Neural cell (in vitro differentiated cells): ENCODE measurements around the gene KHDC1L. TPM values are rescaled to one million over a fixed set of nuclear protein-coding genes. Genes with fewer than 3 reads are reported as not detected.

Experiments used
- H2AFZ ChIP-seq: fragments of 200-600, 300-800 bp; sonication (generic), shearing (Covaris generic); 2 replicates; pipeline ENCODE4 v1.6.0; 2014; ENCODE audit warnings: low read depth, mild to moderate bottlenecking, antibody characterized with exemption, low read length, moderate library complexity
- H3F3A ChIP-seq: fragments of 200-600 bp; shearing (Covaris generic); 2 replicates; pipeline ENCODE4 v1.6.1; 2016; ENCODE audit warnings: mild to moderate bottlenecking, moderate library complexity, mixed read lengths, antibody characterized with exemption, low read length; ENCODE audit not compliant: insufficient read depth, poor library complexity, severe bottlenecking
- H3K27ac ChIP-seq: fragments of 200-600, 300-800 bp; sonication (generic), shearing (Covaris generic); 2 replicates; pipeline ENCODE4 v1.5.1; 2014; ENCODE audit warnings: mild to moderate bottlenecking, low read length, moderate library complexity
- H3K27me3 ChIP-seq: fragments of 300-800, 200-600 bp; sonication (generic), shearing (Covaris generic); 2 replicates; pipeline ENCODE4 v1.6.0; 2014; ENCODE audit warnings: mild to moderate bottlenecking, low read depth, low read length, moderate library complexity; ENCODE audit not compliant: insufficient read depth
- H3K36me3 ChIP-seq: fragments of 300-800, 200-600 bp; sonication (generic), shearing (Covaris generic); 2 replicates; pipeline ENCODE4 v1.5.1; 2014; ENCODE audit warnings: mild to moderate bottlenecking, antibody characterized with exemption, low read length, moderate library complexity; ENCODE audit not compliant: insufficient read depth
- H3K4me2 ChIP-seq: fragments of 300-800, 200-600 bp; sonication (generic), shearing (Covaris generic); 2 replicates; pipeline ENCODE4 v1.6.0; 2014; ENCODE audit warnings: mild to moderate bottlenecking, low read length
- H3K4me3 ChIP-seq: fragments of 300-800, 200-600 bp; sonication (generic), shearing (Covaris generic); 2 replicates; pipeline ENCODE4 v1.5.1; 2014; ENCODE audit warnings: mild to moderate bottlenecking, low read length, moderate library complexity
- H3K79me2 ChIP-seq: fragments of 200-600 bp; shearing (Covaris generic); replicated peaks from 2 replicates; pipeline ENCODE4 v1.6.0; 2014; ENCODE audit warnings: mild to moderate bottlenecking, low read length, moderate library complexity; ENCODE audit not compliant: insufficient read depth
- H3K9ac ChIP-seq: fragments of 300-800, 200-600 bp; sonication (generic), shearing (Covaris generic); 2 replicates; pipeline ENCODE4 v1.6.1; 2016; ENCODE audit warnings: mild to moderate bottlenecking, low read length, mixed read lengths
- H3K9me2 ChIP-seq: fragments of 200-600 bp; shearing (Covaris generic); 2 replicates; pipeline ENCODE4 v1.6.1; 2016; ENCODE audit warnings: mild to moderate bottlenecking, low read length, mixed read lengths; ENCODE audit not compliant: insufficient read depth
- H3K9me3 ChIP-seq: fragments of 200-600, 300-800 bp; sonication (generic), shearing (Covaris generic); 2 replicates; pipeline ENCODE4 v1.6.1; 2016; ENCODE audit warnings: mild to moderate bottlenecking, mixed run types, low read length, moderate library complexity, mixed read lengths
- H4K20me1 ChIP-seq: fragments of 200-600 bp; shearing (Covaris generic); 2 replicates; pipeline ENCODE4 v1.6.1; 2016; ENCODE audit warnings: mild to moderate bottlenecking, mixed run types; ENCODE audit not compliant: insufficient read depth
- EP300 ChIP-seq: fragments of 450-650 bp; conservative IDR thresholded peaks from 2 replicates; pipeline ENCODE4 v1.6.1; 2014; ENCODE audit warnings: antibody characterized with exemption, mild to moderate bottlenecking, moderate library complexity; ENCODE audit not compliant: poor library complexity, severe bottlenecking
- EZH2 ChIP-seq: fragments of 200-600, 300-800 bp; shearing (Covaris generic), sonication (generic); IDR thresholded peaks from 2 replicates; pipeline ENCODE4 v1.6.1; 2014; ENCODE audit warnings: antibody characterized with exemption, low read length, borderline replicate concordance, mild to moderate bottlenecking; ENCODE audit not compliant: insufficient read depth, poor library complexity, severe bottlenecking
- MXI1 ChIP-seq: fragments of 450-650 bp; conservative IDR thresholded peaks from 2 replicates; pipeline ENCODE4 v1.6.1; 2014; ENCODE audit warnings: antibody characterized with exemption, mild to moderate bottlenecking; ENCODE audit not compliant: poor library complexity, severe bottlenecking
- POLR2AphosphoS5 ChIP-seq: IDR thresholded peaks from 2 replicates; pipeline ENCODE4 v1.6.1; 2012
- RAD21 ChIP-seq: fragments of 450-650 bp; conservative IDR thresholded peaks from 2 replicates; pipeline ENCODE4 v1.6.1; 2014; ENCODE audit warnings: antibody characterized with exemption, mild to moderate bottlenecking, moderate library complexity
- SMC3 ChIP-seq: fragments of 450-650 bp; conservative IDR thresholded peaks from 2 replicates; pipeline ENCODE4 v1.6.1; 2014; ENCODE audit warnings: antibody characterized with exemption, mild to moderate bottlenecking, moderate library complexity; ENCODE audit not compliant: poor library complexity
- TAF1 ChIP-seq: IDR thresholded peaks from 2 replicates; pipeline ENCODE4 v1.6.1; 2012; ENCODE audit warnings: low read depth
- polyA plus RNA-seq: library from polyadenylated mRNA; depleted of rRNA; stranded (reverse); fragments of >200 nt; gene quantifications from 2 replicates; pipeline ENCODE4 v1.2.3, GENCODE V29; 2014
- TF ChIP-seq, protein P1 (sequence below): IDR thresholded peaks from 2 replicates; pipeline ENCODE4 v1.6.1; 2012; ENCODE audit warnings: borderline replicate concordance
- TF ChIP-seq, protein P2 (sequence below): fragments of 450-650 bp; IDR thresholded peaks from 2 replicates; pipeline ENCODE4 v1.5.1; 2014; ENCODE audit warnings: antibody characterized with exemption, mild to moderate bottlenecking, moderate library complexity; ENCODE audit not compliant: poor library complexity, severe bottlenecking

KHDC1L gene
- polyA plus RNA-seq, 1 donor from 2014 or later, result not detected

DNA sequence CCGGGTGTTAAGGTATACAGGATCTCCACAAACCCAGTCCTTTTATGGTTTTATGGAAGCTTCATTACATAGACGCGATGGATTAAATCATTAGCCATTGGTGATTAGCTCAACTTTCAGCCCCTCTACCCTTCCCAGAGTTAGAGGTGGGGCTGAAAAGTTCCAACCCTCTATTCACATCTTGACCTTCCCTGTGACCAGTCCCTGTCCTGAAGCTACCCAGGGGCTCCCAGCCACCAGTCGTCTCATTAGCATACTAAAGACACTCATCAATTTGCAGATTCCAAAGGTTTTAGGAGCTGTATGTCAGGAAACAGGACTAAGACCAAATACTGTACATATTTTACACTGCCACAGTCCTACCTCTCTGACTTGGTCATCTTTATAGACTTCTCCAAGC, 21.0 kb downstream of the KHDC1L start:
- no peak overlapping the region for H2AFZ ChIP-seq
- no peak overlapping the region for H3K4me3 ChIP-seq
- H3K4me2 ChIP-seq, result no peak overlapping the region
- no peaks in the 10 kb centered on the region for H4K20me1 ChIP-seq
- no peaks in the 10 kb centered on the region for H3K36me3 ChIP-seq
- H3K27ac ChIP-seq, result no peak overlapping the region
- no peaks in the 10 kb centered on the region for H3K9me3 ChIP-seq
- TF ChIP-seq RAD21 (no peak), EZH2 (no peak), TAF1 (no peak), MXI1 (no peak), EP300 (no peak), POLR2AphosphoS5 (no peak), SMC3 (no peak)
- TF ChIP-seq, protein P1, sequence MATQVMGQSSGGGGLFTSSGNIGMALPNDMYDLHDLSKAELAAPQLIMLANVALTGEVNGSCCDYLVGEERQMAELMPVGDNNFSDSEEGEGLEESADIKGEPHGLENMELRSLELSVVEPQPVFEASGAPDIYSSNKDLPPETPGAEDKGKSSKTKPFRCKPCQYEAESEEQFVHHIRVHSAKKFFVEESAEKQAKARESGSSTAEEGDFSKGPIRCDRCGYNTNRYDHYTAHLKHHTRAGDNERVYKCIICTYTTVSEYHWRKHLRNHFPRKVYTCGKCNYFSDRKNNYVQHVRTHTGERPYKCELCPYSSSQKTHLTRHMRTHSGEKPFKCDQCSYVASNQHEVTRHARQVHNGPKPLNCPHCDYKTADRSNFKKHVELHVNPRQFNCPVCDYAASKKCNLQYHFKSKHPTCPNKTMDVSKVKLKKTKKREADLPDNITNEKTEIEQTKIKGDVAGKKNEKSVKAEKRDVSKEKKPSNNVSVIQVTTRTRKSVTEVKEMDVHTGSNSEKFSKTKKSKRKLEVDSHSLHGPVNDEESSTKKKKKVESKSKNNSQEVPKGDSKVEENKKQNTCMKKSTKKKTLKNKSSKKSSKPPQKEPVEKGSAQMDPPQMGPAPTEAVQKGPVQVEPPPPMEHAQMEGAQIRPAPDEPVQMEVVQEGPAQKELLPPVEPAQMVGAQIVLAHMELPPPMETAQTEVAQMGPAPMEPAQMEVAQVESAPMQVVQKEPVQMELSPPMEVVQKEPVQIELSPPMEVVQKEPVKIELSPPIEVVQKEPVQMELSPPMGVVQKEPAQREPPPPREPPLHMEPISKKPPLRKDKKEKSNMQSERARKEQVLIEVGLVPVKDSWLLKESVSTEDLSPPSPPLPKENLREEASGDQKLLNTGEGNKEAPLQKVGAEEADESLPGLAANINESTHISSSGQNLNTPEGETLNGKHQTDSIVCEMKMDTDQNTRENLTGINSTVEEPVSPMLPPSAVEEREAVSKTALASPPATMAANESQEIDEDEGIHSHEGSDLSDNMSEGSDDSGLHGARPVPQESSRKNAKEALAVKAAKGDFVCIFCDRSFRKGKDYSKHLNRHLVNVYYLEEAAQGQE, result no peak
- TF ChIP-seq, protein P2, sequence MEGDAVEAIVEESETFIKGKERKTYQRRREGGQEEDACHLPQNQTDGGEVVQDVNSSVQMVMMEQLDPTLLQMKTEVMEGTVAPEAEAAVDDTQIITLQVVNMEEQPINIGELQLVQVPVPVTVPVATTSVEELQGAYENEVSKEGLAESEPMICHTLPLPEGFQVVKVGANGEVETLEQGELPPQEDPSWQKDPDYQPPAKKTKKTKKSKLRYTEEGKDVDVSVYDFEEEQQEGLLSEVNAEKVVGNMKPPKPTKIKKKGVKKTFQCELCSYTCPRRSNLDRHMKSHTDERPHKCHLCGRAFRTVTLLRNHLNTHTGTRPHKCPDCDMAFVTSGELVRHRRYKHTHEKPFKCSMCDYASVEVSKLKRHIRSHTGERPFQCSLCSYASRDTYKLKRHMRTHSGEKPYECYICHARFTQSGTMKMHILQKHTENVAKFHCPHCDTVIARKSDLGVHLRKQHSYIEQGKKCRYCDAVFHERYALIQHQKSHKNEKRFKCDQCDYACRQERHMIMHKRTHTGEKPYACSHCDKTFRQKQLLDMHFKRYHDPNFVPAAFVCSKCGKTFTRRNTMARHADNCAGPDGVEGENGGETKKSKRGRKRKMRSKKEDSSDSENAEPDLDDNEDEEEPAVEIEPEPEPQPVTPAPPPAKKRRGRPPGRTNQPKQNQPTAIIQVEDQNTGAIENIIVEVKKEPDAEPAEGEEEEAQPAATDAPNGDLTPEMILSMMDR, result no peak
- H3K79me2 ChIP-seq, result no peaks in the 10 kb centered on the region
- H3F3A ChIP-seq, result no peaks in the 10 kb centered on the region
- no peak overlapping the region for H3K9ac ChIP-seq
- no peaks in the 10 kb centered on the region for H3K9me2 ChIP-seq
- H3K27me3 ChIP-seq, result no peaks in the 10 kb centered on the region

DNA sequence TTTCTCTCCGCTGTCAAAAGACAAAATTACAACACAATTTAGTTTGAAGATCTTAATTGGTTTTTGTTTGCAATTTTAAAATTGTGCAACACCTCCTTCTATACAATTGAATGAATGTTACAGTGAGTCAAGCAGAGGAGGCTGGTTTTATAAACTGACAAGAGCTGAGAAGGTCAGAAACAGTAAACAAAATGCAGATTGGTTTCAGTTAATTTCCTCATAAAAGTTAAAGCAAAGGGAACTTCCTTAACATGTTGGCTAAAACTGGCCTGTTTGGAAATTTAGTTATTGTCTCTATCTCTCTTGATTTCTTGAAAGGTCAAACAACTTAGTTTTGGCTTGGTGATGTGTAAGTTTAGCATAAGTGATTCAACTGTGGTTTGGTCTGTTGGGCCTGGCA, 22.2 kb downstream of the KHDC1L start:
- H3K36me3 ChIP-seq, result no peaks in the 10 kb centered on the region

More for the DNA sequence above, 22.2 kb downstream of the KHDC1L start:
- TF ChIP-seq EZH2 (no peak), TAF1 (no peak), POLR2AphosphoS5 (no peak), RAD21 (no peak)
- TF ChIP-seq, protein P2, result no peak
- no peak overlapping the region for H3K27ac ChIP-seq
- H3K27me3 ChIP-seq, result no peaks in the 10 kb centered on the region
- H3K9ac ChIP-seq, result no peak overlapping the region
- H3K9me3 ChIP-seq, result no peaks in the 10 kb centered on the region
- H3K9me2 ChIP-seq, result no peaks in the 10 kb centered on the region
- no peaks in the 10 kb centered on the region for H4K20me1 ChIP-seq
- H3K79me2 ChIP-seq, result no peaks in the 10 kb centered on the region
- no peaks in the 10 kb centered on the region for H3F3A ChIP-seq
- no peak overlapping the region for H3K4me3 ChIP-seq
- no peak overlapping the region for H2AFZ ChIP-seq
- H3K4me2 ChIP-seq, result no peak overlapping the region
